Prostate gland (tissue), 2 donors: ENCODE results near the gene THBS4. TPM values are rescaled to one million over a fixed set of nuclear protein-coding genes. Genes with fewer than 3 reads are reported as not detected.

Source experiments
- DNase-seq: peaks from one replicate; pipeline ENCODE4 v3.0.0-alpha.2; 2019; ENCODE audit warnings: low spot score
- H3K27ac ChIP-seq, 2 donors: fragments of 200-600 bp; sonication (generic); 2 replicates each; pipeline ENCODE4 v1.5.1; 2017 to 2019
- H3K27me3 ChIP-seq: fragments of 200-600 bp; sonication (generic); replicated peaks from 2 replicates; pipeline ENCODE4 v1.5.1; 2019; ENCODE audit not compliant: insufficient read depth
- H3K36me3 ChIP-seq, 2 donors: fragments of 200-600 bp; sonication (generic); 1 replicate in 1 of 2; 2 replicates in 1 of 2; pipeline versions ENCODE4 v1.5.1 to v1.8.1; 2017 to 2019
- H3K4me1 ChIP-seq: fragments of 200-600 bp; sonication (generic); replicated peaks from 2 replicates; pipeline ENCODE4 v1.5.1; 2019
- H3K4me3 ChIP-seq, 2 donors: fragments of 200-600 bp; sonication (generic); 2 replicates each; pipeline ENCODE4 v1.5.1; 2017 to 2019
- H3K9me3 ChIP-seq: fragments of 200-600 bp; sonication (generic); 2 replicates; pipeline ENCODE4 v1.5.1; 2017
- CTCF ChIP-seq, 4 experiments: fragments of 200-600 bp in 2 of 4; fragments of 450-650 bp in 2 of 4; sonication (generic) in 2 of 4; IDR thresholded peaks; 1 replicate in 3 of 4; 2 replicates in 1 of 4; pipeline ENCODE4 v1.5.1; 2016 to 2019; ENCODE audit warnings: antibody characterized with exemption in 4 of 4, mild to moderate bottlenecking in 2 of 4, moderate library complexity in 2 of 4
- POLR2A ChIP-seq: fragments of 450-650 bp; IDR thresholded peaks from one replicate; pipeline ENCODE4 v1.6.1; 2016; ENCODE audit warnings: antibody characterized with exemption, mild to moderate bottlenecking
- POLR2AphosphoS5 ChIP-seq: sonication (generic); formaldehyde crosslinking; IDR thresholded peaks from one replicate; pipeline ENCODE4 v1.6.1; 2017; ENCODE audit warnings: antibody characterized with exemption
- WGBS: methylation state at CpG from one replicate; pipeline ENCODE4 v1.1.5; 2018; 5-methylcytosine and 5-hydroxymethylcytosine counted together
- intact Hi-C: fragments of 100-400 bp; cut with DNase I; formaldehyde crosslinking; loops from one replicate; pipeline ENCODE4 v1.14.2; 2022
- total RNA-seq, 2 donors: library from RNA; depleted of rRNA; stranded (reverse); fragments of >200 nt; gene quantifications; one replicate each; pipeline ENCODE4 v1.1.0, GENCODE V29; 2016

Gene THBS4
- total RNA-seq, 2 donors from 2014 or later: 3.9 to 21.5 TPM

GRCh38 chr5:80054682-80055081, 19.5 kb downstream of the THBS4 start:
- Histone ChIP-seq H3K27me3 (no peaks in the 10 kb centered on the region), H3K27ac (no peak overlapping the region), H3K4me3 (no peak overlapping the region), H3K36me3 (no peaks in the 10 kb centered on the region), H3K9me3 (no peaks in the 10 kb centered on the region), H3K4me1 (no peaks in the 10 kb centered on the region)
- TF ChIP-seq POLR2A: no peak
- TF ChIP-seq POLR2AphosphoS5: no peak
- no peak for TF ChIP-seq CTCF (IDR thresholded peaks at IDR 0.05)
- DNase-seq: no peak
- intact Hi-C loops: no loop called here
- WGBS: 92% methylated on average over 5 of the region's 5 CpGs

- no peak for DNase-seq
- Histone ChIP-seq H3K4me1 (no peaks in the 10 kb centered on the region), H3K4me3 (no peak overlapping the region), H3K27ac (no peak overlapping the region), H3K36me3 (no peaks in the 10 kb centered on the region), H3K27me3 (no peaks in the 10 kb centered on the region), H3K9me3 (no peaks in the 10 kb centered on the region)
- 43% methylated on average over 11 of the region's 11 CpGs for WGBS
- TF ChIP-seq POLR2A (no peak), POLR2AphosphoS5 (no peak), CTCF (IDR thresholded peaks at IDR 0.05) (no peak)
- intact Hi-C loops: no loop called here
Measured at GRCh38 chr5:80055491-80056170, 20.5 kb downstream of the THBS4 start.

GRCh38 chr5:80057099-80057498, 22.0 kb downstream of the THBS4 start:
- Histone ChIP-seq H3K36me3 (no peaks in the 10 kb centered on the region), H3K27ac (no peak overlapping the region), H3K27me3 (no peaks in the 10 kb centered on the region), H3K9me3 (no peaks in the 10 kb centered on the region), H3K4me1 (no peaks in the 10 kb centered on the region), H3K4me3 (no peak overlapping the region)
- TF ChIP-seq CTCF (IDR thresholded peaks at IDR 0.05) (no peak), POLR2AphosphoS5 (no peak), POLR2A (no peak)
- intact Hi-C loops: no loop called here
- 96% methylated on average over 2 of the region's 2 CpGs for WGBS
- no peak for DNase-seq

GRCh38 chr5:80057921-80058320, 22.8 kb downstream of the THBS4 start:
- Histone ChIP-seq H3K27me3 (no peaks in the 10 kb centered on the region), H3K4me3 (no peak overlapping the region)
- DNase-seq: no peak

More at GRCh38 chr5:80057921-80058320, 22.8 kb downstream of the THBS4 start:
- Histone ChIP-seq H3K9me3 (no peaks in the 10 kb centered on the region), H3K4me1 (no peaks in the 10 kb centered on the region), H3K27ac (no peak overlapping the region), H3K36me3 (no peaks in the 10 kb centered on the region)
- intact Hi-C loops: no loop called here
- 80% methylated on average over 2 of the region's 2 CpGs for WGBS
- no peak for TF ChIP-seq POLR2A
- no peak for TF ChIP-seq POLR2AphosphoS5
- TF ChIP-seq CTCF (IDR thresholded peaks at IDR 0.05): no peak
